Neuronal stem cell (in vitro differentiated cells): Measurements from ENCODE around the gene CNOT8. TPM values are rescaled to one million over a fixed set of nuclear protein-coding genes. Genes with fewer than 3 reads are reported as not detected.

Source experiments
- small RNA-seq: library from polyadenylated mRNA; stranded (forward); fragments of <200 nt; extraction: miRNeasy Mini kit (QIAGEN cat#:217004); gene quantifications from one replicate; pipeline ENCODE3, GENCODE V24; 2013; ENCODE audit not compliant: insufficient read depth

The CNOT8 gene

Small RNA genes lying within 50 kb of the gene (small RNA-seq; reads per million reads assigned to genes)
- gene MIR378H: not detected
